Measurements from ENCODE around the gene DAND5. TPM values are rescaled to one million over a fixed set of nuclear protein-coding genes. Genes with fewer than 3 reads are reported as not detected.
A peak's percentile ranks its signal among the peaks of the same experiment; 100 is the strongest.
"Not testable (repeated sequence)": the region's sequence is repeated elsewhere in the genome, so short reads cannot be mapped to it uniquely, and the experiment has no call there.

The DAND5 gene
- total and polyA plus RNA-seq, 9 of the 15 experiments (the other 6 are each of a cell fraction or from before 2014, with no cell fraction given) = 0.22 to 0.83 (median 0.60) TPM

- TF ChIP-seq MNT (conservative IDR thresholded peaks at IDR 0.05) (peak in 1 of 2 experiments; percentile 40; a peak in 1 of 4 replicates), POLR2A (conservative IDR thresholded peaks at IDR 0.05) (peak; percentile 72), CC2D1A (IDR thresholded peaks at IDR 0.05) (0 out of 2 replicates have a peak, but pooled peaks have one; percentile 16), BRD4 (IDR thresholded peaks at IDR 0.05) (peak; percentile 37; the same call in 1 of the 2 replicates), NFRKB (IDR thresholded peaks at IDR 0.05; ENCODE audit: low read depth) (peak; percentile 49; the same call in 1 of the 2 replicates), ASH1L (IDR thresholded peaks at IDR 0.05; ENCODE audit: borderline replicate concordance, low read depth, partially characterized antibody) (peak; percentile 47), ADNP (tag; IDR thresholded peaks at IDR 0.05) (peak; percentile 97), MLLT1 (IDR thresholded peaks at IDR 0.05) (peak; percentile 35 to 56; a peak in 1 of 4 replicates), MIER1 (IDR thresholded peaks at IDR 0.05; ENCODE audit: low read depth) (0 out of 2 replicates have a peak, but pooled peaks have one; percentile 51), GABPB1 (CRISPR knock-in tag; IDR thresholded peaks at IDR 0.05) (0 out of 2 replicates have a peak, but pooled peaks have one; percentile 10), TOE1 (IDR thresholded peaks at IDR 0.05; ENCODE audit: borderline replicate concordance) (0 out of 2 replicates have a peak, but pooled peaks have one; percentile 34), ZNF197 (CRISPR knock-in tag; IDR thresholded peaks at IDR 0.05; ENCODE audit: low read depth) (0 out of 2 replicates have a peak, but pooled peaks have one; percentile 34), DPF2 (IDR thresholded peaks at IDR 0.05) (peak; percentile 34; the same call in 1 of the 2 replicates), SMARCA5 (IDR thresholded peaks at IDR 0.05) (peak; percentile 54; the same call in 1 of the 2 replicates), GABPA (tag; conservative IDR thresholded peaks at IDR 0.05; ENCODE audit: low read depth) (peak; percentile 24; the same call in 1 of the 2 replicates)
- not testable (repeated sequence) for TF ChIP-seq TOE1 (CRISPR knock-in tag; IDR thresholded peaks at IDR 0.05; ENCODE audit: borderline replicate concordance, low read depth)
Observed at GRCh38 chr19:12957389-12957952, 11.9 kb upstream of the DAND5 start (continued).

Data from K562 (cell line).